A549 treated with AZD2906 at 1 μM for 4 hours (cell line): ENCODE results near the gene WNT3. TPM values are rescaled to one million over a fixed set of nuclear protein-coding genes. Genes with fewer than 3 reads are reported as not detected.

Experiments used
- total RNA-seq: library from RNA; stranded (reverse); fragments of 200-300 nt; extraction: Qiagen RNA extraction; gene quantifications from 5 replicates; pipeline ENCODE4 v1.2.3, GENCODE V29; 2022

WNT3 gene, protein sequence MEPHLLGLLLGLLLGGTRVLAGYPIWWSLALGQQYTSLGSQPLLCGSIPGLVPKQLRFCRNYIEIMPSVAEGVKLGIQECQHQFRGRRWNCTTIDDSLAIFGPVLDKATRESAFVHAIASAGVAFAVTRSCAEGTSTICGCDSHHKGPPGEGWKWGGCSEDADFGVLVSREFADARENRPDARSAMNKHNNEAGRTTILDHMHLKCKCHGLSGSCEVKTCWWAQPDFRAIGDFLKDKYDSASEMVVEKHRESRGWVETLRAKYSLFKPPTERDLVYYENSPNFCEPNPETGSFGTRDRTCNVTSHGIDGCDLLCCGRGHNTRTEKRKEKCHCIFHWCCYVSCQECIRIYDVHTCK
- 3.9 to 4.5 TPM (median 4.4 TPM) in 5 replicates for total RNA-seq

DNA sequence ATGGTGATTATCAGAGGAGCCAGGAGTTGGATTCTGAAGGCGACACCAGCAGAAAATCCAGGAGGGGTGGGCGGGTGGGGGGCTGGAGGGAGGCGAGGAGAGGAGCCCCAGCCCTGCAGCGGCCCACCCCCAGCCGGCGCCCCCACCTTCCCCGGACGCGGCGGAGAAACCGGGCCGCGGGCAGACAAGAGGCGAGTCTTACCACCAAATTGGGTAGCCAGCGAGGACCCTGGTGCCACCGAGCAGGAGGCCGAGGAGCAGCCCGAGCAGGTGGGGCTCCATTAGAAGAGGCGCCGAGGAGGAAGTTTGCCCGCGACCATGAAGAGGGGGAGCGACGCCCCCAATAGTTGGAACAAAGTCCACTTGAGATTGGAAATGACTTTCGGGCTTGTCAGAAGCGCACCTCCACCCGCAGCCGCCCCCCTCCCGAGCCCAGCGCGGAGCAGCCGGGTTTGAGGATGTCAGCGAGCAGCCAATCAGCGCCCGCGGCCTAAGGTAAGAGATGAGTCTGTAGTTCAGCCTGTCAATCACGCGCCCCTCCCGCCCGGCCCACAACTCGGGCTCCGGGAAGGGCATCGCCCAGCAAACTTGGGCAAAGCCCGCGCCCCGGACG is at the start of gene WNT3:
WNT3 (minus strand) TSS at position 377 of the 613 bp plus-strand sequence; CDS start at position 282, 95 bp downstream.

DNA sequence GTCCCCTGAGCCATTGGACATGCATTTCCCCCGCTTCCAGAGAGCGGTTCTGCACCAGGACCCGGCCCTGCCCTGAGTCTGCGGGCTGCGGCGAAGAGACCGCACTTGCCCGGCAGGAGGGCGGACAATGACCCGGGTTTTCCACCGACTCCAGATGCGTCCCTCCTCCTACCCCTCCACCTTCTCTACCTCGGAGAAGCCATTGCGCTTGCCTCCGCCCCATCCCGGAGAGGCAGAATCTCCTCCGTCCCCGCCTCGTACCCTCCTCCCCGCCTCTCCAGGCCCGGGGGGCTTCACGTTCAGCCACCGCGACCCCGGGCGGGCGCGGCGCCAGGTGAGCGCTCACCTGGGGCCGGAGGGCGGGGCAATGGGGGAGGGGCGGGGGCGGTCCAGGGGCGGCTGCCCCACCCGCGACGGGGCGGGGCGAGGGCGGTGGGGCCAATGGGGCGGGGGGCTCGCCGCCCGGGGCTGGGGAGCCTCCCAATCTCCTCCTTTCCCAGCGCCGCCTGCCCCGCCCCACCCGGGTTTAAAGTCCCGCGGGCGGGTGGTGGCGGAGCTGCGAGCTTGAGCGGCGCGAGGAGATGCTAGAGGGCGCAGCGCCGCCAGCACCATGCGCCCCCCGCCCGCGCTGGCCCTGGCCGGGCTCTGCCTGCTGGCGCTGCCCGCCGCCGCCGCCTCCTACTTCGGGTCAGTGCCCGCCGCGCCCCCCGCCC is 32.7 kb upstream of the WNT3 start, which contains the start of gene WNT9B:
WNT9B (plus strand) TSS at position 555 of the 713 bp plus-strand sequence; CDS start at position 611, 56 bp downstream.

Other genes starting within 250 kb of the WNT3 start
- 2.8 to 3.8 TPM (median 3.4 TPM) in 5 replicates for gene ARL17A, start 239.0 kb downstream of the WNT3 start, total RNA-seq
- 18.0 to 22.8 TPM (median 18.2 TPM) in 5 replicates for gene NSF, start 228.0 kb downstream of the WNT3 start, total RNA-seq
- gene WNT9B, start 32.9 kb upstream of the WNT3 start, total RNA-seq, result 0.02 to 0.05 TPM in 2 of 5 replicates, not detected in the others
- gene GOSR2, start 104.5 kb upstream of the WNT3 start, total RNA-seq, result 32.1 to 40.1 TPM (median 37.1 TPM) in 5 replicates
- 0.74 to 1.0 TPM (median 0.77 TPM) in 5 replicates for gene RPRML, start 160.6 kb upstream of the WNT3 start, total RNA-seq